ENCODE data around the gene POLD2. TPM values are rescaled to one million over a fixed set of nuclear protein-coding genes. Genes with fewer than 3 reads are reported as not detected.
A peak's percentile ranks its signal among the peaks of the same experiment; 100 is the strongest.
"Not testable (repeated sequence)": the region's sequence is repeated elsewhere in the genome, so short reads cannot be mapped to it uniquely, and the experiment has no call there.

Gene POLD2
- 78.0 TPM for total RNA-seq
- long read RNA-seq, transcript POLD2-207 (11 exons, 1,659 nt) = minor isoform, 16 of 203 reads
- long read RNA-seq, transcript POLD2-218 (11 exons, 1,619 nt) = major isoform, 135 of 203 reads
- long read RNA-seq, partial matches to known transcripts = 30 of 203 reads
- long read RNA-seq, other reads (novel, unspliced or antisense) = 21 of 203 reads

GRCh38 chr7:44123190-44124003 is at the start of gene POLD2:
Gene POLD2, minus strand, starts transcription at chr7:44123548. Its CDS starts 1,495 bp downstream, at chr7:44122053.
- Histone ChIP-seq H3K4me1 (peaks cover 53% of the 10 kb centered on the region), H3K36me3 (peaks cover 18% of the 10 kb centered on the region), H3K27ac (replicated peaks) (peak within 1 kb of the TSS; percentile 90), H3K27me3 (ENCODE audit: low read depth) (no peaks in the 10 kb centered on the region), H3K9me3 (replicated peaks) (peaks cover 10% of the 10 kb centered on the region), H3K4me3 (peak within 1 kb of the TSS; percentile 77)
- TF ChIP-seq CTCF (IDR thresholded peaks at IDR 0.05; ENCODE audit: borderline replicate concordance) = peak; percentile 12
- intact Hi-C loops (cut with micrococcal nuclease) = no loop called here
- peak; percentile 99 for DNase-seq

GRCh38 chr7:44172803-44173424 is 49.6 kb upstream of the POLD2 start:
- peaks cover 7% of the 10 kb centered on the region for H3K4me1 ChIP-seq
- no peak for DNase-seq
- H3K27ac ChIP-seq (replicated peaks) = no peak overlapping the region
- no peak for TF ChIP-seq CTCF (IDR thresholded peaks at IDR 0.05; ENCODE audit: borderline replicate concordance)
- intact Hi-C loops (cut with micrococcal nuclease) = no loop called here
- no peaks in the 10 kb centered on the region for H3K36me3 ChIP-seq
- H3K4me3 ChIP-seq = no peak overlapping the region
- H3K9me3 ChIP-seq (replicated peaks) = no peaks in the 10 kb centered on the region
- peaks cover 6% of the 10 kb centered on the region for H3K27me3 ChIP-seq (ENCODE audit: low read depth)

GRCh38 chr7:44172352-44172751 is 49.0 kb upstream of the POLD2 start:
- no peak for TF ChIP-seq CTCF (IDR thresholded peaks at IDR 0.05; ENCODE audit: borderline replicate concordance)

GRCh38 chr7:44171901-44172300 is 48.6 kb upstream of the POLD2 start:
- intact Hi-C loops (cut with micrococcal nuclease); DNase-seq; H3K27me3 ChIP-seq (ENCODE audit: low read depth); H3K27ac ChIP-seq (replicated peaks); H3K36me3 ChIP-seq; H3K4me1 ChIP-seq; H3K4me3 ChIP-seq; H3K9me3 ChIP-seq (replicated peaks): not testable (repeated sequence)

More at GRCh38 chr7:44172352-44172751, 49.0 kb upstream of the POLD2 start:
- H3K4me3 ChIP-seq = no peak overlapping the region
- DNase-seq = no peak
- H3K9me3 ChIP-seq (replicated peaks) = no peaks in the 10 kb centered on the region
- no peaks in the 10 kb centered on the region for H3K36me3 ChIP-seq
- H3K4me1 ChIP-seq = peaks cover 1% of the 10 kb centered on the region
- no peak overlapping the region for H3K27ac ChIP-seq (replicated peaks)
- intact Hi-C loops (cut with micrococcal nuclease) = no loop called here
- peaks cover 6% of the 10 kb centered on the region for H3K27me3 ChIP-seq (ENCODE audit: low read depth)

- no peak for TF ChIP-seq CTCF (IDR thresholded peaks at IDR 0.05; ENCODE audit: borderline replicate concordance)
- Histone ChIP-seq H3K27ac (replicated peaks) (no peak overlapping the region), H3K36me3 (no peaks in the 10 kb centered on the region), H3K4me1 (no peaks in the 10 kb centered on the region), H3K9me3 (replicated peaks) (no peaks in the 10 kb centered on the region), H3K27me3 (ENCODE audit: low read depth) (no peaks in the 10 kb centered on the region), H3K4me3 (no peak overlapping the region)
- no peak for DNase-seq
- intact Hi-C loops (cut with micrococcal nuclease) = no loop called here
Measured at GRCh38 chr7:44167920-44168319, 44.6 kb upstream of the POLD2 start.

Measured in left ventricle myocardium inferior (tissue), 1 donor.